K562 (cell line): ENCODE measurements around the gene AOC3. TPM values are rescaled to one million over a fixed set of nuclear protein-coding genes. Genes with fewer than 3 reads are reported as not detected.

ENCODE experiments used
- ATAC-seq: fragments of 200-7000 bp; cut with Tn5 transposase; 3 replicates; pipeline ENCODE4 v1.9.1; 2020; ENCODE audit warnings: moderate library complexity
- BruUV-seq: library from RNA; stranded (reverse); fragments of 400-500 nt; replicated peaks from 2 replicates; lab custom pipeline; 2021; lab: Mats Ljungman, UMichigan
- CTCF ChIA-PET: fragments of 300-600 bp; formaldehyde crosslinking; extraction: SDS; loops from one replicate; lab custom pipeline; 2021; ENCODE audit warnings: low intra/inter-chr PET ratio; lab: Yijun Ruan, JAX
- POLR2A ChIA-PET: fragments of 300-600, 350-650 bp; sonication (Branson Sonifier 250); formaldehyde crosslinking; extraction: SDS; loops from one replicate; lab custom pipeline; 2021; ENCODE audit warnings: antibody characterized with exemption, inconsistent platforms; lab: Yijun Ruan, JAX
- DNase-seq, 4 experiments: peaks; one replicate each; pipeline versions ENCODE4 v3.0.0 to v3.0.0-alpha.2; 2011 to 2018; ENCODE audit warnings: low spot score in 3 of 4, mixed read lengths in 3 of 4; ENCODE audit errors: extremely low read depth in 1 of 4
- FAIRE-seq: peaks from 2 replicates; lab custom pipeline; 2011; peaks lifted over from hg19 to GRCh38; lab: Jason Lieb, UNC
- H2AFZ ChIP-seq: 2 replicates; pipeline ENCODE4 v1.6.0; 2011; ENCODE audit warnings: low read depth, low read length, control low read depth, inconsistent platforms
- H3K27ac ChIP-seq: fragments of 200-600 bp; 3 replicates; pipeline ENCODE4 v1.8.0; 2011; ENCODE audit warnings: low read depth, mild to moderate bottlenecking, control low read depth, inconsistent platforms, low read length, moderate library complexity, mixed read lengths; ENCODE audit errors: extremely low read depth
- H3K27me3 ChIP-seq, 2 experiments: fragments of 300-600 bp in 1 of 2; 2 replicates in 1 of 2; 3 replicates in 1 of 2; pipeline versions ENCODE4 v1.6.0 to v1.8.0; 2011; ENCODE audit warnings: inconsistent platforms in 2 of 2, low read length in 2 of 2, mild to moderate bottlenecking in 1 of 2, mixed read lengths in 1 of 2, moderate library complexity in 1 of 2; ENCODE audit not compliant: control insufficient read depth in 2 of 2, insufficient read depth in 2 of 2
- H3K36me3 ChIP-seq: fragments of 300-600 bp; 3 replicates; pipeline ENCODE4 v1.8.0; 2011; ENCODE audit warnings: mild to moderate bottlenecking, low read length, inconsistent platforms; ENCODE audit not compliant: control insufficient read depth, insufficient read depth
- H3K4me1 ChIP-seq, 2 experiments: fragments of 200-600 bp in 1 of 2; replicated peaks in 1 of 2; 2 replicates in 1 of 2; 3 replicates in 1 of 2; pipeline versions ENCODE4 v1.5.1 to v1.8.0; 2011; ENCODE audit warnings: inconsistent platforms in 2 of 2, low read length in 2 of 2, mild to moderate bottlenecking in 1 of 2, mixed read lengths in 1 of 2, moderate library complexity in 1 of 2; ENCODE audit not compliant: control insufficient read depth in 2 of 2, insufficient read depth in 2 of 2
- H3K4me2 ChIP-seq: 2 replicates; pipeline ENCODE4 v1.6.1; 2011; ENCODE audit warnings: low read length, control low read depth, inconsistent platforms, mixed read lengths; ENCODE audit not compliant: insufficient read depth
- H3K4me3 ChIP-seq: fragments of 200-600 bp; sonication (generic), shearing (Covaris generic); 2 replicates; pipeline ENCODE4 v1.5.1; 2016; ENCODE audit warnings: control low read depth, inconsistent platforms
- H3K79me2 ChIP-seq: fragments of 200-600 bp; 3 replicates; pipeline ENCODE4 v1.8.0; 2011; ENCODE audit warnings: low read length, inconsistent platforms; ENCODE audit not compliant: control insufficient read depth, insufficient read depth
- H3K9ac ChIP-seq, 2 experiments: 2 replicates each; pipeline versions ENCODE4 v1.6.0 to v1.6.1; 2011; ENCODE audit warnings: low read depth in 2 of 2, low read length in 2 of 2, control low read depth in 1 of 2, inconsistent platforms in 1 of 2, mild to moderate bottlenecking in 1 of 2, mixed read lengths in 1 of 2; ENCODE audit not compliant: insufficient read depth in 1 of 2
- H3K9me1 ChIP-seq: one replicate; pipeline ENCODE4 v1.6.0; 2011; ENCODE audit warnings: inconsistent platforms, mild to moderate bottlenecking, low read length, moderate library complexity; ENCODE audit not compliant: control insufficient read depth, insufficient read depth
- H3K9me3 ChIP-seq: replicated peaks from 2 replicates; pipeline ENCODE4 v1.5.1; 2011; ENCODE audit warnings: low read depth, low read length, inconsistent platforms; ENCODE audit not compliant: control insufficient read depth, insufficient read depth
- H4K20me1 ChIP-seq: replicated peaks from 2 replicates; pipeline ENCODE4 v1.6.1; 2011; ENCODE audit warnings: low read length, inconsistent platforms, mixed read lengths; ENCODE audit not compliant: control insufficient read depth, insufficient read depth
- ATF3 ChIP-seq, 2 experiments: fragments of 450-650 bp in 1 of 2; sonication (generic) in 1 of 2; formaldehyde crosslinking in 1 of 2; IDR thresholded peaks in 1 of 2; conservative IDR thresholded peaks in 1 of 2; 2 replicates each; pipeline versions ENCODE4 v1.6.1 to v1.8.1; 2016 to 2023; ENCODE audit warnings: mild to moderate bottlenecking in 2 of 2, moderate library complexity in 2 of 2, inconsistent platforms in 1 of 2, missing genetic modification reagents in 1 of 2
- BHLHE40 ChIP-seq: IDR thresholded peaks from 2 replicates; pipeline ENCODE4 v1.6.1; 2011; ENCODE audit warnings: low read length, improper control_type of control experiment
- HNRNPL ChIP-seq: fragments of 200-400 bp; formaldehyde crosslinking; IDR thresholded peaks from 2 replicates; pipeline ENCODE4 v1.6.1; 2017; ENCODE audit warnings: low read depth, mild to moderate bottlenecking, low read length
- IRF1 ChIP-seq: sonication (generic); formaldehyde crosslinking; IDR thresholded peaks from 2 replicates; pipeline ENCODE4 v1.8.0; 2022; ENCODE audit warnings: missing genetic modification reagents, mild to moderate bottlenecking, borderline replicate concordance
- MBD1 ChIP-seq: fragments of 250-450 bp; sonication (Bioruptor Pico); IDR thresholded peaks from 2 replicates; pipeline ENCODE4 v1.8.0; 2022; ENCODE audit warnings: inconsistent platforms
- NCOR1 ChIP-seq: fragments of 450-650 bp; IDR thresholded peaks from 2 replicates; pipeline ENCODE4 v1.6.1; 2016; ENCODE audit warnings: mild to moderate bottlenecking, moderate library complexity
- RBM39 ChIP-seq: fragments of 200-400 bp; formaldehyde crosslinking; optimal IDR thresholded peaks from 2 replicates; pipeline ENCODE3; 2018; ENCODE audit warnings: low read depth, low read length
- SMAD4 ChIP-seq: fragments of 250-450 bp; sonication (Bioruptor Pico); conservative IDR thresholded peaks from 2 replicates; pipeline ENCODE4 v1.8.0; 2021; ENCODE audit warnings: inconsistent platforms, mild to moderate bottlenecking, moderate library complexity
- TRIM25 ChIP-seq: fragments of 450-650 bp; IDR thresholded peaks from 2 replicates; pipeline ENCODE4 v1.7.0; 2016; ENCODE audit warnings: borderline replicate concordance
- ZBTB7A ChIP-seq: IDR thresholded peaks from 2 replicates; pipeline ENCODE4 v1.6.1; 2011; ENCODE audit warnings: low read depth, mild to moderate bottlenecking, low read length, moderate library complexity, borderline replicate concordance; ENCODE audit not compliant: control insufficient read depth
- WGBS: fragments of 100-300 bp; shearing (Covaris generic); methylation state at CpG from one replicate; pipeline ENCODE4 v1.1.6; 2016; ENCODE audit warnings: low coverage, mixed read lengths; ENCODE audit not compliant: insufficient coverage; ENCODE audit errors: missing lambda C conversion rate; 5-methylcytosine and 5-hydroxymethylcytosine counted together
- in situ Hi-C: fragments of 300-500 bp; cut with MboI; formaldehyde crosslinking; loops from 4 replicates; pipeline ENCODE4 v1.15.0; 2018; ENCODE audit warnings: inconsistent platforms, mixed read lengths
- intact Hi-C: fragments of 100-400 bp; cut with micrococcal nuclease; formaldehyde crosslinking; loops from 2 replicates; pipeline ENCODE4 v1.14.2; 2022
- polyA plus RNA-seq, 8 experiments: library from polyadenylated mRNA; depleted of rRNA in 4 of 8; stranded (reverse) in 5 of 8; unstranded in 3 of 8; fragments of >200 nt; fragmentation: Nextera tagmentation in 2 of 8; fragmentation: Illumina TruSeq in 1 of 8; extraction: Ambion mirVana in 2 of 8; extraction: Trizol in 1 of 8; gene quantifications; 2 replicates each; pipeline versions ENCODE4 v1.2.1 to v1.2.3, GENCODE V29; 2011 to 2014; ENCODE audit warnings: inconsistent platforms in 1 of 8, missing spikeins in 1 of 8
- total RNA-seq, 7 experiments: library from RNA; depleted of rRNA in 6 of 7; stranded (reverse); fragments of >200 nt in 6 of 7; fragmentation: Illumina TruSeq in 2 of 7; extraction: Trizol in 2 of 7; gene quantifications; 2 replicates each; pipeline versions ENCODE4 v1.2.1 to v1.2.3, GENCODE V29; 2011 to 2021; ENCODE audit warnings: low replicate concordance in 1 of 7
- TF ChIP-seq, protein P1 (sequence below): fragments of 450-650 bp; IDR thresholded peaks from 2 replicates; pipeline ENCODE4 v1.6.1; 2016; ENCODE audit warnings: missing biosample characterization, missing genetic modification characterization
- TF ChIP-seq, protein P2 (sequence below): sonication (generic); IDR thresholded peaks from 2 replicates; pipeline ENCODE4 v1.6.1; 2016

AOC3 gene
- total and polyA plus RNA-seq, 9 of the 15 experiments (the other 6 are each of a cell fraction or from before 2014, with no cell fraction given) = 0.09 to 0.42 (median 0.22) TPM; not detected in 3

DNA sequence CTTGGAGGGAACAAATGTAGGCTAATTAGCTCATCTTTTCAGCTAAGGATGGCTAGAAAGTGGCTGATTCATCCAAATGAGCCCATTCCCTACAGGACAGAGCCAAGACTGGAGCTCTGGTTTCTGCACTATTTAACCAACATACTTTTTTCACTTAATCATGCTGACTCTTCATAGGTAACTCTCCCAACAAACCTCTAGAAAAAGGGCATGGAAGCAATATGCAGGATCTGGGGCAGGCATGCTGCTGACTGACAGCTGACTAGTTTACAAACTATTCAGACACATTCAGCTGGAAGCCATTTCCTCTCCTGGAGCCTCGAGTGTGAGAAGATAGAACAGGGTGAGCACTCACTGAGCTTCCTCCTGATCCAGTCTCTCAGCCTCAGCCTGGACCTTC, 33.1 kb upstream of the AOC3 start (continued):
- no peak for TF ChIP-seq IRF1

DNA sequence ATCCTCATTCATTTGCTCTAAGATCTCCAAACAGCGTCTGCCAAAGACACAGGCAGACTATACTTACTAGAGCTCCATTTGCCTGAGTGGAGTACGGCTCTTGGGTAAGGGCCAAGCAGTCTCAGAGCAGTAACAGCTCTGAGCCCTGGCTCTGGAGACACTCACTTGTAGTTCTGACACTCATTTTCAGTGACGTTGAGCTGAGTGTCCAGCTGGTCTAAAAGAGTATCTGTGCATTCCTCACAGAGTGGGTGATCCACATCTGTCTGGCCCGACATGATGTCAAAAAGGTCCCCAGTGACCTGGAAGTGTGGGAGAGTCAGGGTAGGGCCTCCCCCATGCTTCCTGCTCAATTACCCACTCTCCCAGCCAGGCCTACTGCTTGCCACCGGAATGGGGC, 32.6 kb upstream of the AOC3 start:
- peaks cover 0 to 4% of the 10 kb centered on the region in 2 experiments; a peak in 2 of 5 replicates for H3K4me1 ChIP-seq
- DNase-seq (no peak), ATAC-seq (no peak), FAIRE-seq (no peak)
- POLR2A ChIA-PET = interaction anchor here (0.6 to 1.4 kb wide), 9 partner anchors 13 to 895 kb away, joined by 3 to 7 read pairs (median 3); partner anchors contain the start of genes COA3 and PSME3
- no peak overlapping the region for H3K27ac ChIP-seq
- H4K20me1 ChIP-seq = no peaks in the 10 kb centered on the region
- intact Hi-C loops = no loop called here
- no peak overlapping the region for H3K4me3 ChIP-seq
- H3K27me3 ChIP-seq = no peaks in the 10 kb centered on the region
- 94% methylated on average over 5 of the region's 5 CpGs for WGBS
- no peak overlapping the region for H3K4me2 ChIP-seq
- BruUV-seq = no TSS peak
- H3K36me3 ChIP-seq = peaks cover 91% of the 10 kb centered on the region
- H3K9ac ChIP-seq = no peak overlapping the region; a peak in 1 of 4 replicates
- peaks cover 17% of the 10 kb centered on the region for H3K79me2 ChIP-seq
- no peak overlapping the region for H2AFZ ChIP-seq
- in situ Hi-C loops = no loop called here
- CTCF ChIA-PET = no interaction called here
- no peaks in the 10 kb centered on the region for H3K9me3 ChIP-seq
- H3K9me1 ChIP-seq = no peaks in the 10 kb centered on the region
- TF ChIP-seq RBM39 (no peak), MBD1 (no peak), BHLHE40 (no peak), ATF3 (IDR thresholded peaks at IDR 0.05) (no peak), ATF3 (CRISPR knock-in tag; conservative IDR thresholded peaks at IDR 0.05) (no peak), ZBTB7A (no peak), NCOR1 (no peak), TRIM25 (no peak), HNRNPL (no peak), SMAD4 (CRISPR knock-in tag) (no peak)
- TF ChIP-seq, protein P1, sequence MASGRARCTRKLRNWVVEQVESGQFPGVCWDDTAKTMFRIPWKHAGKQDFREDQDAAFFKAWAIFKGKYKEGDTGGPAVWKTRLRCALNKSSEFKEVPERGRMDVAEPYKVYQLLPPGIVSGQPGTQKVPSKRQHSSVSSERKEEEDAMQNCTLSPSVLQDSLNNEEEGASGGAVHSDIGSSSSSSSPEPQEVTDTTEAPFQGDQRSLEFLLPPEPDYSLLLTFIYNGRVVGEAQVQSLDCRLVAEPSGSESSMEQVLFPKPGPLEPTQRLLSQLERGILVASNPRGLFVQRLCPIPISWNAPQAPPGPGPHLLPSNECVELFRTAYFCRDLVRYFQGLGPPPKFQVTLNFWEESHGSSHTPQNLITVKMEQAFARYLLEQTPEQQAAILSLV (tag) = no peak
- TF ChIP-seq, protein P2, sequence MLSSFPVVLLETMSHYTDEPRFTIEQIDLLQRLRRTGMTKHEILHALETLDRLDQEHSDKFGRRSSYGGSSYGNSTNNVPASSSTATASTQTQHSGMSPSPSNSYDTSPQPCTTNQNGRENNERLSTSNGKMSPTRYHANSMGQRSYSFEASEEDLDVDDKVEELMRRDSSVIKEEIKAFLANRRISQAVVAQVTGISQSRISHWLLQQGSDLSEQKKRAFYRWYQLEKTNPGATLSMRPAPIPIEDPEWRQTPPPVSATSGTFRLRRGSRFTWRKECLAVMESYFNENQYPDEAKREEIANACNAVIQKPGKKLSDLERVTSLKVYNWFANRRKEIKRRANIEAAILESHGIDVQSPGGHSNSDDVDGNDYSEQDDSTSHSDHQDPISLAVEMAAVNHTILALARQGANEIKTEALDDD = no peak
